GM19240 (cell line): ENCODE data around the gene ZNRF3.
"Not testable (repeated sequence)": the region's sequence is repeated elsewhere in the genome, so short reads cannot be mapped to it uniquely, and the experiment has no call there.

ENCODE experiments used
- DNase-seq: peaks from one replicate; pipeline ENCODE4 v3.0.0; 2011; ENCODE audit warnings: low spot score; ENCODE audit not compliant: insufficient read length

The ZNRF3 gene

GRCh38 chr22:28883917-28884746 is 760 bp downstream of the ZNRF3 start:
- DNase-seq, result no peak

GRCh38 chr22:28884747-28885350 is 1.5 kb downstream of the ZNRF3 start:
- DNase-seq, result no peak

GRCh38 chr22:28885939-28886338 is 2.6 kb downstream of the ZNRF3 start:
- no peak for DNase-seq

GRCh38 chr22:28886679-28887078 is 3.3 kb downstream of the ZNRF3 start:
- DNase-seq, result not testable (repeated sequence)

GRCh38 chr22:28887725-28888459 is 4.5 kb downstream of the ZNRF3 start:
- no peak for DNase-seq

GRCh38 chr22:28889478-28890024 is 6.2 kb downstream of the ZNRF3 start:
- no peak for DNase-seq

GRCh38 chr22:28891156-28891733 is 7.9 kb downstream of the ZNRF3 start:
- DNase-seq, result no peak

GRCh38 chr22:28892175-28892731 is 8.9 kb downstream of the ZNRF3 start:
- DNase-seq, result no peak

GRCh38 chr22:28893810-28894209 is 10.4 kb downstream of the ZNRF3 start:
- DNase-seq, result no peak

- no peak for DNase-seq
Measured at GRCh38 chr22:28894334-28894733, 11.0 kb downstream of the ZNRF3 start.

GRCh38 chr22:28894807-28895206 is 11.4 kb downstream of the ZNRF3 start:
- no peak for DNase-seq

- DNase-seq, result no peak
Measured at GRCh38 chr22:28896611-28897010, 13.2 kb downstream of the ZNRF3 start.

- DNase-seq, result no peak
Measured at GRCh38 chr22:28898233-28898629, 14.9 kb downstream of the ZNRF3 start.

GRCh38 chr22:28899199-28899853 is 16.0 kb downstream of the ZNRF3 start:
- DNase-seq, result no peak

- DNase-seq, result no peak
Measured at GRCh38 chr22:28900379-28900925, 17.1 kb downstream of the ZNRF3 start.

GRCh38 chr22:28902490-28902889 is 19.1 kb downstream of the ZNRF3 start:
- no peak for DNase-seq

- no peak for DNase-seq
Measured at GRCh38 chr22:28903080-28903479, 19.7 kb downstream of the ZNRF3 start.

- DNase-seq, result no peak
Measured at GRCh38 chr22:28903729-28904128, 20.4 kb downstream of the ZNRF3 start.

- no peak for DNase-seq
Measured at GRCh38 chr22:28904211-28904896, 21.0 kb downstream of the ZNRF3 start.
